HEK293 (cell line): ENCODE measurements around the gene RFESD.

Experiments used
- KLF9 ChIP-seq: fragments of 450-650 bp; formaldehyde crosslinking; IDR thresholded peaks from 2 replicates; pipeline ENCODE4 v1.5.1; 2016; ENCODE audit warnings: missing biosample characterization, missing genetic modification characterization, low read depth
- REPIN1 ChIP-seq: fragments of 450-650 bp; formaldehyde crosslinking; IDR thresholded peaks from 2 replicates; pipeline ENCODE4 v1.5.1; 2017; ENCODE audit warnings: missing biosample characterization, missing genetic modification characterization, low read depth
- SP2 ChIP-seq: fragments of 450-650 bp; formaldehyde crosslinking; IDR thresholded peaks from 2 replicates; pipeline ENCODE4 v1.5.1; 2016; ENCODE audit warnings: missing biosample characterization, missing genetic modification characterization
- SP7 ChIP-seq: fragments of 450-650 bp; formaldehyde crosslinking; IDR thresholded peaks from 2 replicates; pipeline ENCODE4 v1.5.1; 2016; ENCODE audit warnings: missing biosample characterization, missing genetic modification characterization
- ZNF114 ChIP-seq: fragments of 450-650 bp; formaldehyde crosslinking; IDR thresholded peaks from 2 replicates; pipeline ENCODE4 v1.5.0; 2017; ENCODE audit warnings: missing biosample characterization, missing genetic modification characterization
- ZNF121 ChIP-seq: fragments of 450-650 bp; formaldehyde crosslinking; IDR thresholded peaks from 2 replicates; pipeline ENCODE4 v1.5.1; 2016; ENCODE audit warnings: missing biosample characterization, missing genetic modification characterization
- ZNF133 ChIP-seq: fragments of 450-650 bp; formaldehyde crosslinking; IDR thresholded peaks from 2 replicates; pipeline ENCODE4 v1.5.1; 2016; ENCODE audit warnings: missing biosample characterization, missing genetic modification characterization
- ZNF274 ChIP-seq, 2 experiments: fragments of 200-500 bp in 1 of 2; fragments of 450-650 bp in 1 of 2; sonication (Bioruptor generic) in 1 of 2; formaldehyde crosslinking in 1 of 2; IDR thresholded peaks; 2 replicates each; pipeline versions ENCODE4 v1.5.1 to v1.6.1; 2014 to 2016; ENCODE audit warnings: borderline replicate concordance in 1 of 2, inconsistent platforms in 1 of 2, low read length in 1 of 2, missing biosample characterization in 1 of 2, missing genetic modification characterization in 1 of 2
- ZNF311 ChIP-seq: fragments of 450-650 bp; formaldehyde crosslinking; IDR thresholded peaks from 2 replicates; pipeline ENCODE4 v1.5.1; 2017; ENCODE audit warnings: missing biosample characterization, missing genetic modification characterization, borderline replicate concordance
- ZNF404 ChIP-seq: fragments of 450-650 bp; formaldehyde crosslinking; IDR thresholded peaks from 2 replicates; pipeline ENCODE4 v1.5.1; 2017; ENCODE audit warnings: missing biosample characterization, missing genetic modification characterization
- ZNF670 ChIP-seq: fragments of 450-650 bp; formaldehyde crosslinking; IDR thresholded peaks from 2 replicates; pipeline ENCODE4 v1.5.1; 2016; ENCODE audit warnings: missing biosample characterization, missing genetic modification characterization, low read depth
- TF ChIP-seq, protein P1 (sequence below): fragments of 450-650 bp; formaldehyde crosslinking; IDR thresholded peaks from 2 replicates; pipeline ENCODE4 v1.5.1; 2016; ENCODE audit warnings: missing biosample characterization, missing genetic modification characterization
- TF ChIP-seq, protein P2 (sequence below): fragments of 450-650 bp; formaldehyde crosslinking; IDR thresholded peaks from 2 replicates; pipeline ENCODE4 v1.5.1; 2016; ENCODE audit warnings: missing biosample characterization, missing genetic modification characterization
- TF ChIP-seq, protein P3 (sequence below): fragments of 450-650 bp; formaldehyde crosslinking; IDR thresholded peaks from 2 replicates; pipeline ENCODE4 v1.5.1; 2016; ENCODE audit warnings: missing biosample characterization, missing genetic modification characterization, borderline replicate concordance

DNA sequence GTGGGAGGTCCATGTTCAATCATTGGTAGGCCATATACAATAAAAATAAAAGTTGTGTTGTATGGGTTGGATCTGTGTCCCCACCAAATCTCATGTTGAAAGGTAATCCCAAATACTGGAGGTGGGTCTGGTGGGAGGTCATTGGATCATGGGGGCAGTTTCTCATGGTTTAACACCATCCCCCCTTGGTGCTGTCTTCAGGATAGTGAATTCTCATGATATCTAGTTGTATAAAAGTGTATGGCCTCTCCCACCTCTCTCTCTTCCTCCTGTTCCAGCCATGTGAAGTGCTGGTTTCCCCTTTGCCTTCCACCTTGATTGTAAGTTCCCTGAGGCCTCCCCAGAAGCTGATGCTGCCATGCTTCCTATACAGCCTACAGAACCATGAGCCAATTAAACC is 21.1 kb downstream of the RFESD start:
- TF ChIP-seq, protein P1, sequence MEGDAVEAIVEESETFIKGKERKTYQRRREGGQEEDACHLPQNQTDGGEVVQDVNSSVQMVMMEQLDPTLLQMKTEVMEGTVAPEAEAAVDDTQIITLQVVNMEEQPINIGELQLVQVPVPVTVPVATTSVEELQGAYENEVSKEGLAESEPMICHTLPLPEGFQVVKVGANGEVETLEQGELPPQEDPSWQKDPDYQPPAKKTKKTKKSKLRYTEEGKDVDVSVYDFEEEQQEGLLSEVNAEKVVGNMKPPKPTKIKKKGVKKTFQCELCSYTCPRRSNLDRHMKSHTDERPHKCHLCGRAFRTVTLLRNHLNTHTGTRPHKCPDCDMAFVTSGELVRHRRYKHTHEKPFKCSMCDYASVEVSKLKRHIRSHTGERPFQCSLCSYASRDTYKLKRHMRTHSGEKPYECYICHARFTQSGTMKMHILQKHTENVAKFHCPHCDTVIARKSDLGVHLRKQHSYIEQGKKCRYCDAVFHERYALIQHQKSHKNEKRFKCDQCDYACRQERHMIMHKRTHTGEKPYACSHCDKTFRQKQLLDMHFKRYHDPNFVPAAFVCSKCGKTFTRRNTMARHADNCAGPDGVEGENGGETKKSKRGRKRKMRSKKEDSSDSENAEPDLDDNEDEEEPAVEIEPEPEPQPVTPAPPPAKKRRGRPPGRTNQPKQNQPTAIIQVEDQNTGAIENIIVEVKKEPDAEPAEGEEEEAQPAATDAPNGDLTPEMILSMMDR: no peak
- TF ChIP-seq, protein P2, sequence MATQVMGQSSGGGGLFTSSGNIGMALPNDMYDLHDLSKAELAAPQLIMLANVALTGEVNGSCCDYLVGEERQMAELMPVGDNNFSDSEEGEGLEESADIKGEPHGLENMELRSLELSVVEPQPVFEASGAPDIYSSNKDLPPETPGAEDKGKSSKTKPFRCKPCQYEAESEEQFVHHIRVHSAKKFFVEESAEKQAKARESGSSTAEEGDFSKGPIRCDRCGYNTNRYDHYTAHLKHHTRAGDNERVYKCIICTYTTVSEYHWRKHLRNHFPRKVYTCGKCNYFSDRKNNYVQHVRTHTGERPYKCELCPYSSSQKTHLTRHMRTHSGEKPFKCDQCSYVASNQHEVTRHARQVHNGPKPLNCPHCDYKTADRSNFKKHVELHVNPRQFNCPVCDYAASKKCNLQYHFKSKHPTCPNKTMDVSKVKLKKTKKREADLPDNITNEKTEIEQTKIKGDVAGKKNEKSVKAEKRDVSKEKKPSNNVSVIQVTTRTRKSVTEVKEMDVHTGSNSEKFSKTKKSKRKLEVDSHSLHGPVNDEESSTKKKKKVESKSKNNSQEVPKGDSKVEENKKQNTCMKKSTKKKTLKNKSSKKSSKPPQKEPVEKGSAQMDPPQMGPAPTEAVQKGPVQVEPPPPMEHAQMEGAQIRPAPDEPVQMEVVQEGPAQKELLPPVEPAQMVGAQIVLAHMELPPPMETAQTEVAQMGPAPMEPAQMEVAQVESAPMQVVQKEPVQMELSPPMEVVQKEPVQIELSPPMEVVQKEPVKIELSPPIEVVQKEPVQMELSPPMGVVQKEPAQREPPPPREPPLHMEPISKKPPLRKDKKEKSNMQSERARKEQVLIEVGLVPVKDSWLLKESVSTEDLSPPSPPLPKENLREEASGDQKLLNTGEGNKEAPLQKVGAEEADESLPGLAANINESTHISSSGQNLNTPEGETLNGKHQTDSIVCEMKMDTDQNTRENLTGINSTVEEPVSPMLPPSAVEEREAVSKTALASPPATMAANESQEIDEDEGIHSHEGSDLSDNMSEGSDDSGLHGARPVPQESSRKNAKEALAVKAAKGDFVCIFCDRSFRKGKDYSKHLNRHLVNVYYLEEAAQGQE (tag by site-specific recombination): no peak
- TF ChIP-seq REPIN1 (no peak), ZNF114 (tag by site-specific recombination) (no peak), ZNF404 (tag by site-specific recombination) (no peak), ZNF311 (tag by site-specific recombination) (no peak), SP7 (tag by site-specific recombination) (no peak), SP2 (tag by site-specific recombination) (no peak), ZNF670 (tag by site-specific recombination) (no peak), ZNF274 (IDR thresholded peaks at IDR 0.05; ENCODE audit: low read length) (no peak), ZNF274 (tag by site-specific recombination; IDR thresholded peaks at IDR 0.05; ENCODE audit: borderline replicate concordance) (no peak), KLF9 (tag by site-specific recombination) (no peak), ZNF133 (tag by site-specific recombination) (no peak), ZNF121 (no peak)
- TF ChIP-seq, protein P3, sequence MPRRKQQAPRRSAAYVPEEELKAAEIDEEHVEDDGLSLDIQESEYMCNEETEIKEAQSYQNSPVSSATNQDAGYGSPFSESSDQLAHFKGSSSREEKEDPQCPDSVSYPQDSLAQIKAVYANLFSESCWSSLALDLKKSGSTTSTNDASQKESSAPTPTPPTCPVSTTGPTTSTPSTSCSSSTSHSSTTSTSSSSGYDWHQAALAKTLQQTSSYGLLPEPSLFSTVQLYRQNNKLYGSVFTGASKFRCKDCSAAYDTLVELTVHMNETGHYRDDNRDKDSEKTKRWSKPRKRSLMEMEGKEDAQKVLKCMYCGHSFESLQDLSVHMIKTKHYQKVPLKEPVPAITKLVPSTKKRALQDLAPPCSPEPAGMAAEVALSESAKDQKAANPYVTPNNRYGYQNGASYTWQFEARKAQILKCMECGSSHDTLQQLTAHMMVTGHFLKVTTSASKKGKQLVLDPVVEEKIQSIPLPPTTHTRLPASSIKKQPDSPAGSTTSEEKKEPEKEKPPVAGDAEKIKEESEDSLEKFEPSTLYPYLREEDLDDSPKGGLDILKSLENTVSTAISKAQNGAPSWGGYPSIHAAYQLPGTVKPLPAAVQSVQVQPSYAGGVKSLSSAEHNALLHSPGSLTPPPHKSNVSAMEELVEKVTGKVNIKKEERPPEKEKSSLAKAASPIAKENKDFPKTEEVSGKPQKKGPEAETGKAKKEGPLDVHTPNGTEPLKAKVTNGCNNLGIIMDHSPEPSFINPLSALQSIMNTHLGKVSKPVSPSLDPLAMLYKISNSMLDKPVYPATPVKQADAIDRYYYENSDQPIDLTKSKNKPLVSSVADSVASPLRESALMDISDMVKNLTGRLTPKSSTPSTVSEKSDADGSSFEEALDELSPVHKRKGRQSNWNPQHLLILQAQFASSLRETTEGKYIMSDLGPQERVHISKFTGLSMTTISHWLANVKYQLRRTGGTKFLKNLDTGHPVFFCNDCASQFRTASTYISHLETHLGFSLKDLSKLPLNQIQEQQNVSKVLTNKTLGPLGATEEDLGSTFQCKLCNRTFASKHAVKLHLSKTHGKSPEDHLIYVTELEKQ (tag by site-specific recombination): no peak
